Fibroblast of mammary gland (primary cell): ENCODE data around the gene DLG2.
A peak's percentile ranks its signal among the peaks of the same experiment; 100 is the strongest.

Source experiments
- DNase-seq: peaks from one replicate; pipeline ENCODE4 v3.0.0-alpha.2; 2010; ENCODE audit warnings: low read depth
- H3K4me3 ChIP-seq: 2 replicates; pipeline ENCODE4 v1.5.1; 2011; ENCODE audit warnings: low read depth, mild to moderate bottlenecking, low read length, moderate library complexity; ENCODE audit not compliant: control insufficient read depth
- TF ChIP-seq, protein P1 (sequence below): conservative IDR thresholded peaks from 2 replicates; pipeline ENCODE4 v1.5.1; 2011; ENCODE audit warnings: low read depth, low read length, inconsistent platforms; ENCODE audit not compliant: control insufficient read depth, insufficient read depth

DLG2 gene

DNA sequence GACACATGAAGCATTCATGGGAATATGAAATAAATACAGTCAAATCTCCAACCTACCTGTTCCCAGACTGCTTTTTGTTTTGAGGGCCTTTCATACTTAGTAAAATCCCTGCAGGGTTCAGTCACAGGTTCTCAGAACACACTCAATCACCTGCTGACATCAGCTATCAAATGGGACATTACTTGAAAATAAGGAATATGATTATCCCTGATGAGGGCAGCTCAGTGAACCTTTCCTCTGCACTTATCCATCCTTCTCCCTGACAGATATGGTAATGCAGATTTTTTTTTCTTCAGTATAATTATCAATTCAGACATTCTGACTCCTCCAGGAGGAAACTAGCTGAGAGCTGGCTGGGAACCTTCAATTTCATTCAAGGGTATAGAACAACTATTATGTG, 1213.6 kb downstream of the DLG2 start:
- no peak for DNase-seq
- TF ChIP-seq, protein P1, sequence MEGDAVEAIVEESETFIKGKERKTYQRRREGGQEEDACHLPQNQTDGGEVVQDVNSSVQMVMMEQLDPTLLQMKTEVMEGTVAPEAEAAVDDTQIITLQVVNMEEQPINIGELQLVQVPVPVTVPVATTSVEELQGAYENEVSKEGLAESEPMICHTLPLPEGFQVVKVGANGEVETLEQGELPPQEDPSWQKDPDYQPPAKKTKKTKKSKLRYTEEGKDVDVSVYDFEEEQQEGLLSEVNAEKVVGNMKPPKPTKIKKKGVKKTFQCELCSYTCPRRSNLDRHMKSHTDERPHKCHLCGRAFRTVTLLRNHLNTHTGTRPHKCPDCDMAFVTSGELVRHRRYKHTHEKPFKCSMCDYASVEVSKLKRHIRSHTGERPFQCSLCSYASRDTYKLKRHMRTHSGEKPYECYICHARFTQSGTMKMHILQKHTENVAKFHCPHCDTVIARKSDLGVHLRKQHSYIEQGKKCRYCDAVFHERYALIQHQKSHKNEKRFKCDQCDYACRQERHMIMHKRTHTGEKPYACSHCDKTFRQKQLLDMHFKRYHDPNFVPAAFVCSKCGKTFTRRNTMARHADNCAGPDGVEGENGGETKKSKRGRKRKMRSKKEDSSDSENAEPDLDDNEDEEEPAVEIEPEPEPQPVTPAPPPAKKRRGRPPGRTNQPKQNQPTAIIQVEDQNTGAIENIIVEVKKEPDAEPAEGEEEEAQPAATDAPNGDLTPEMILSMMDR = no peak
- no peak overlapping the region for H3K4me3 ChIP-seq

DNA sequence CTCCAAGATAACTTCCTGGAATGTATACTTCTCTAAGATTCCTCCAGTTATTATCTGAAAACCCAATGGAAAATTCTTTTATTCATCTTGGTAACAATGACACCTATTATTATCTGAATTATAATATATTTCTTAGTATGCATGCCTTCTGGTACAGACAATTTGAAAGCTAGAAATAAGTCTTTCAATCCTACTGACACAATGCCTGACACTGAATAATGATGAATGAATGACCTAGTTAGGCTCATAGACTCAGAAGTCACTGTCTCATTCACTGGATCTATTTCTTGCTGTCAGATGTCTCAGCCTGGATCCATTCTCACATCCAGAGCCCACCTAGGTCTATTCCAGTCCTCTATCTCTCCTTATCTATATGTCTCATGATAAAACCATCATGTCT, 1214.3 kb downstream of the DLG2 start:
- DNase-seq = no peak
- TF ChIP-seq, protein P1 = no peak
- H3K4me3 ChIP-seq = no peak overlapping the region

DNA sequence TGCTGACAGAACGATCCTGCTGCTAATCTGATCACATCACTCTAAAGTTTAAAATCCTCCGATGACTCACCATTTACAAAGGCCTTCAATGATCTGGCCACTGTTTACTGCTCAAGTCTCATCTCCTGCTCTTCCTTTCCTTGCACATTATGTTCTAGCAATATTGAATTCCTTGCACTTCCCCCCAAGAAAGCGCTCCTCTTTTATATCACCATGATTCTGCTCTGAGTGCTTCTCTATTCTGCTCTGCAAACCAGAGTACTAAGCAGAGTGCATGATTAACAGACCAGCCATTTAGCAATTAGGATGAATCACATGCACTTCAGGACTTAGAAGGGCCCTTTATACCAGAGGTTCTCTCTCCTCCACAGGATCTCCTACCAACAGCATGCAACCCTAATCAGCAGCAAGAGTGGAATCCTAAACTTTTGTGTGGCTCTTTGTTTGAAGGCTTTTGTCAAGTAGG, 1218.2 kb downstream of the DLG2 start:
- TF ChIP-seq, protein P1 = no peak
- no peak overlapping the region for H3K4me3 ChIP-seq
- DNase-seq = peak; percentile 79

DNA sequence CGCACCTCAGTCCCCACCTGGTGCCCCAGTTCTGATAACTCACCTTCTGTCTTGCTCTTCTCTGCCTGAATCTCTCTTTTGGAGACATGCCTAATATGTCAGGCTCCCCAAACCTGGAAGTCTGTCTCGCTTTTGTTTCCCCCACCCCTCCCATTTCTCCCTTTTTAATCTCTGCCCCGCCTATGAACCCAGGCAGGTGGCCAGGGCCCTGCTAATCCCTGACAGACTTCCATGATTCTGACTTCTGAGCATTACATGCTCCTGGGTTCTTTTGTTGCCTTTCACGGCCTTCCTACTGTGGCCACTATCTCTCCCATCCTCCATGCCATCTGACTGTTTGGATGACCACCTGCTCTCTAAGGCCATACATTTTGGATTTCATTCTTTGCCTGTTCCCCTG, 1220.1 kb downstream of the DLG2 start:
- DNase-seq = no peak
- no peak overlapping the region for H3K4me3 ChIP-seq
- TF ChIP-seq, protein P1 = no peak

DNA sequence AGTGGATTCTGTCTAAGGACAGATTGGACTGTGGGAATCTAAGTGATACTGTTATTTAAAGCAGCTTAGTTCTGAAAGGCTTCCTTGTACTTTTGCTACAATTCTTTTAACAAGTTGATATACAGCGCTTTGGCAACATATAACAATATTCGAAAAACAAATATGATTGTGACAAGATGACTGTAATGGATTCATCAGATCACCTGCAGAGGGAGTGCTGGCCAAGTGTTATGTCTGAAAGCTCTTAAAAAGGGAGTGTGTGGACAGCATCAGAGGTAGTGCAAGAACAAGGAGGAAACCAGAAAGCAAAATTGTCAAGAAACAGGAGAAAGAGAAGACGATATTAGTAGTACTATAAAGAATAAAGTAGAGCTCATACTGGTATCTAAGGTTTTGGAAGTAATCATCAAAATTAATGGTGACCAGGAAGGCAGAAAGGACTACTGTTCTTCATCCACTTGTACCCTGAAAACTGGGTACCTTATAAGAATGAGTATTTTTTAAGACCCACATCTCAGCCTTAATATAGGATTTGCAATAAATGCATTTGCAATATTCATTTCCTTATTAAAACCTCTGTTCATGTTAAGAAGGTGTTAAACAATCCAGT, 1229.0 kb downstream of the DLG2 start:
- no peak overlapping the region for H3K4me3 ChIP-seq
- TF ChIP-seq, protein P1 = peak; percentile 66
- peak; percentile 69 for DNase-seq

DNA sequence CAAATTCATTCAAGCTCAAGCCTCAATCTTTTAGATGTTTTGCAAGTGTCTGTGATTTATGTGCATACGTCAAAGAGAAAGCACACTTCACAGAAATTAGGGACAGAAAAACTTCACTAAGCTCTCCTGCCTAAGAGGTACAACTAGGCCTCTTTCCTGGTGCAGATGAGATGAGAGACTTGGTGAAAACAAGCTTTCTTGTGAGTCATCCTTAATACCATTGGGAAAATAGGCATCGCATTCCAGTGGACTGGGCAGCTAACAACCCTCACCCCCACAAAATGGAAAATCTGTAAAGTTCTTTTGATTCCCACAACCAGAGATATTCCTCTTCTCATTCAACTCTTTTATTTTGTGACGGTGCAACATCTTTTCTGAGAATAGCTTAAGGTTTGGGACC, 1230.6 kb downstream of the DLG2 start:
- peak; percentile 57 for DNase-seq
- TF ChIP-seq, protein P1 = no peak
- H3K4me3 ChIP-seq = no peak overlapping the region

DNA sequence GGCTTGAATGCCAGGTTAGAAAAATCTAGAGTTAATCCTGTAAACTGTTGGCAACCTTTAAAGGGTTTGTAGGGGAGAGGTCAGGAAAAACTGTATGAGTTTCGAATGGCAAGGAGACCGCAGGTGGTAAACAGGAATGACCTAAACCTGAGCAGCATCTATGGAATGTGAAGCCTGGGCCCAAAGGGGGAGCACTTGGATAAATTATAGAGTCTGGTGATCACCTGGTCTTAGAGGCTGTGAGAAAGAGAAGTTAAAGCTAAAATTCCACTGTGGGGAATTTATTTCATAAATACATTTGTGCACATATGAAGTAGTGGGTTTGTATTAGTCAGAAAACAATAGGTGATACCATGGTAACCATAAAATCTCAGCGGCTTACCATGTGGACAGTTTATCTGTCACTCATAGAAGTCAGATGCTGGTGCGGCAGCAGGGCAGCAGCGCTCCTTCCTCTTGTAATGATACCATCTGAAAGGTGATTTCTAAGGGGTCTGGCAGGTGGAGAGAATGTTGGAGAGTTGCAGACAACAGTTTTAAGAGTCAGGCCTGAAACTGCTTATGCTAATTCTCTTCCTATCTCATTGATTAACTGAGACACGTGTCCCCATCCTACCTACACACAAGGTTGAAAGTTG, 1236.6 kb downstream of the DLG2 start:
- TF ChIP-seq, protein P1 = no peak
- peak; percentile 9 for DNase-seq
- H3K4me3 ChIP-seq = no peak overlapping the region
